Measurements from ENCODE around the gene ZNF526.

GRCh38 chr19:42270346-42271044, 50.4 kb downstream of the ZNF526 start:
- TF ChIP-seq, protein P1, sequence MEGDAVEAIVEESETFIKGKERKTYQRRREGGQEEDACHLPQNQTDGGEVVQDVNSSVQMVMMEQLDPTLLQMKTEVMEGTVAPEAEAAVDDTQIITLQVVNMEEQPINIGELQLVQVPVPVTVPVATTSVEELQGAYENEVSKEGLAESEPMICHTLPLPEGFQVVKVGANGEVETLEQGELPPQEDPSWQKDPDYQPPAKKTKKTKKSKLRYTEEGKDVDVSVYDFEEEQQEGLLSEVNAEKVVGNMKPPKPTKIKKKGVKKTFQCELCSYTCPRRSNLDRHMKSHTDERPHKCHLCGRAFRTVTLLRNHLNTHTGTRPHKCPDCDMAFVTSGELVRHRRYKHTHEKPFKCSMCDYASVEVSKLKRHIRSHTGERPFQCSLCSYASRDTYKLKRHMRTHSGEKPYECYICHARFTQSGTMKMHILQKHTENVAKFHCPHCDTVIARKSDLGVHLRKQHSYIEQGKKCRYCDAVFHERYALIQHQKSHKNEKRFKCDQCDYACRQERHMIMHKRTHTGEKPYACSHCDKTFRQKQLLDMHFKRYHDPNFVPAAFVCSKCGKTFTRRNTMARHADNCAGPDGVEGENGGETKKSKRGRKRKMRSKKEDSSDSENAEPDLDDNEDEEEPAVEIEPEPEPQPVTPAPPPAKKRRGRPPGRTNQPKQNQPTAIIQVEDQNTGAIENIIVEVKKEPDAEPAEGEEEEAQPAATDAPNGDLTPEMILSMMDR (IDR thresholded peaks at IDR 0.05; ENCODE audit: poor library complexity): no peak
- TF ChIP-seq EZH2 (IDR thresholded peaks at IDR 0.05; ENCODE audit: borderline replicate concordance): no peak
- TF ChIP-seq EZH2phosphoT487 (IDR thresholded peaks at IDR 0.05; ENCODE audit: low read depth, severe bottlenecking, unreplicated experiment): no peak

Measured in hepatocyte (in vitro differentiated cells).